B cell (primary cell): ENCODE measurements around the gene RIT2. TPM values are rescaled to one million over a fixed set of nuclear protein-coding genes. Genes with fewer than 3 reads are reported as not detected.

Source experiments
- ATAC-seq: fragments of 200-7000 bp; cut with Tn5 transposase; one replicate; pipeline ENCODE4 v1.10.0; 2021; ENCODE audit warnings: low read depth, mild to moderate bottlenecking, moderate number of reproducible peaks, moderate library complexity
- CTCF ChIA-PET: fragments of 350-600 bp; sonication (Branson Sonifier 250); formaldehyde crosslinking; loops from one replicate; lab custom pipeline; 2021; ENCODE audit warnings: antibody characterized with exemption, inconsistent platforms; lab: Charles Lee
- POLR2A ChIA-PET: fragments of 350-600 bp; sonication (Branson Sonifier 250); formaldehyde crosslinking; loops from one replicate; lab custom pipeline; 2021; ENCODE audit warnings: antibody characterized with exemption; lab: Charles Lee
- DNase-seq: peaks from one replicate; pipeline ENCODE4 v3.0.0; 2013
- H2AFZ ChIP-seq: 2 replicates; pipeline ENCODE4 v1.6.1; 2012; ENCODE audit warnings: mild to moderate bottlenecking, low read depth, low read length; ENCODE audit not compliant: insufficient read depth, poor library complexity, severe bottlenecking
- H3K27ac ChIP-seq, 2 donors: 1 replicate in 1 of 2; 2 replicates in 1 of 2; pipeline ENCODE4 v1.5.1; 2012 to 2013; ENCODE audit warnings: low read length in 2 of 2, mild to moderate bottlenecking in 2 of 2, moderate library complexity in 1 of 2
- H3K27me3 ChIP-seq, 4 experiments: fragments of 200-600 bp in 1 of 4; sonication (generic) in 1 of 4; replicated peaks in 1 of 4; 1 replicate in 2 of 4; 2 replicates in 2 of 4; pipeline versions ENCODE4 v1.6.1 to v1.7.0; 2013 to 2016; ENCODE audit warnings: low read length in 3 of 4, mild to moderate bottlenecking in 2 of 4, mixed read lengths in 1 of 4, moderate library complexity in 1 of 4; ENCODE audit not compliant: insufficient read depth in 4 of 4, control insufficient read depth in 3 of 4; ENCODE audit errors: control extremely low read depth in 1 of 4
- H3K36me3 ChIP-seq, 2 experiments: replicated peaks in 1 of 2; 1 replicate in 1 of 2; 2 replicates in 1 of 2; pipeline versions ENCODE4 v1.6.1 to v1.7.1; 2013; ENCODE audit warnings: low read length in 1 of 2; ENCODE audit not compliant: insufficient read depth in 2 of 2, control insufficient read depth in 1 of 2; ENCODE audit errors: control extremely low read depth in 1 of 2, extremely low read depth in 1 of 2
- H3K4me1 ChIP-seq, 2 donors: fragments of 200-600 bp in 1 of 2; sonication (generic) in 1 of 2; 1 replicate in 1 of 2; 2 replicates in 1 of 2; pipeline versions ENCODE4 v1.5.1 to v1.6.1; 2013 to 2017; ENCODE audit warnings: low read length in 2 of 2; ENCODE audit not compliant: control insufficient read depth in 2 of 2, insufficient read depth in 2 of 2
- H3K4me2 ChIP-seq: replicated peaks from 2 replicates; pipeline ENCODE3; 2012; ENCODE audit warnings: mild to moderate bottlenecking, low read depth, low read length; ENCODE audit not compliant: poor library complexity, severe bottlenecking
- H3K4me3 ChIP-seq, 5 experiments: fragments of 200-600 bp in 1 of 5; sonication (generic) in 1 of 5; 1 replicate in 3 of 5; 2 replicates in 2 of 5; pipeline versions ENCODE4 v1.5.1 to v1.7.0; 2011 to 2016; ENCODE audit warnings: low read length in 4 of 5, mild to moderate bottlenecking in 4 of 5, low read depth in 2 of 5, control low read depth in 1 of 5, moderate library complexity in 1 of 5; ENCODE audit not compliant: insufficient read depth in 1 of 5; ENCODE audit errors: control extremely low read depth in 1 of 5, extremely low read depth in 1 of 5
- H3K79me2 ChIP-seq: fragments of 200-600 bp; sonication (generic); one replicate; pipeline ENCODE4 v1.6.0; 2016; ENCODE audit warnings: low read length; ENCODE audit not compliant: control insufficient read depth, insufficient read depth
- H3K9ac ChIP-seq: fragments of 200-600 bp; sonication (generic); 2 replicates; pipeline ENCODE4 v1.6.1; 2017; ENCODE audit warnings: mild to moderate bottlenecking, low read length, moderate library complexity
- H3K9me3 ChIP-seq, 3 donors: one replicate each; pipeline versions ENCODE4 v1.6.1 to v1.7.1; 2013; ENCODE audit warnings: low read length in 2 of 3; ENCODE audit not compliant: control insufficient read depth in 2 of 3, insufficient read depth in 1 of 3; ENCODE audit errors: control extremely low read depth in 1 of 3
- H4K20me1 ChIP-seq: 2 replicates; pipeline ENCODE4 v1.6.0; 2012; ENCODE audit warnings: mild to moderate bottlenecking, low read length; ENCODE audit not compliant: insufficient read depth, control insufficient read depth, poor library complexity, severe bottlenecking
- H3K27ac Mint-ChIP-seq: one replicate; pipeline ENCODE4 v1.8.0; 2021; ENCODE audit warnings: mixed read lengths
- H3K27me3 Mint-ChIP-seq: one replicate; pipeline ENCODE4 v1.8.0; 2021; ENCODE audit warnings: mixed read lengths
- H3K4me1 Mint-ChIP-seq: one replicate; pipeline ENCODE4 v1.8.0; 2021; ENCODE audit warnings: mixed read lengths
- H3K4me3 Mint-ChIP-seq: one replicate; pipeline ENCODE4 v1.8.0; 2021; ENCODE audit warnings: mixed read lengths
- H3K9me3 Mint-ChIP-seq: one replicate; pipeline ENCODE4 v1.8.0; 2022; ENCODE audit warnings: mixed read lengths; ENCODE audit not compliant: insufficient read depth
- EZH2 ChIP-seq: IDR thresholded peaks from 2 replicates; pipeline ENCODE4 v1.6.1; 2012; ENCODE audit warnings: borderline replicate concordance, low read depth, mild to moderate bottlenecking, moderate library complexity, low read length; ENCODE audit not compliant: insufficient read depth, poor library complexity, severe bottlenecking
- WGBS: methylation state at CpG from one replicate; pipeline ENCODE4 v1.1.5; 2013; ENCODE audit warnings: missing lambda C conversion rate; ENCODE audit not compliant: insufficient coverage; 5-methylcytosine and 5-hydroxymethylcytosine counted together
- intact Hi-C: fragments of 100-400 bp; cut with micrococcal nuclease; formaldehyde crosslinking; loops from one replicate; pipeline ENCODE4 v1.10.0; 2022
- polyA minus RNA-seq: library from RNA; depleted of rRNA, polyadenylated mRNA; stranded (reverse); fragments of >200 nt; gene quantifications from 2 replicates; pipeline ENCODE4 v1.2.3, GENCODE V29; 2012
- polyA plus RNA-seq: library from polyadenylated mRNA; depleted of rRNA; stranded (reverse); fragments of >200 nt; gene quantifications from 2 replicates; pipeline ENCODE4 v1.2.3, GENCODE V29; 2012
- total RNA-seq, 2 donors: library from RNA; stranded (reverse); fragments of 120-200 nt in 1 of 2; gene quantifications; 1 replicate in 1 of 2; 2 replicates in 1 of 2; pipeline versions ENCODE4 v1.2.3 to v1.2.4, GENCODE V29; 2013 to 2022
- TF ChIP-seq, protein P1 (sequence below): fragments of 200-600 bp; IDR thresholded peaks from one replicate; pipeline ENCODE4 v1.8.0; 2022; ENCODE audit warnings: antibody characterized with exemption, mild to moderate bottlenecking

The RIT2 gene
- total RNA-seq (not detected in 2 replicates), polyA plus RNA-seq (not detected in 2 replicates), polyA minus RNA-seq (not detected in 2 replicates)
- not detected for total RNA-seq (2013)

- no peaks in the 10 kb centered on the region for H4K20me1 ChIP-seq
- Mint-ChIP-seq H3K4me3 (no peak within 1 kb of the TSS), H3K9me3 (no peaks in the 10 kb centered on the region), H3K4me1 (no peaks in the 10 kb centered on the region), H3K27ac (no peak within 1 kb of the TSS), H3K27me3 (no peaks in the 10 kb centered on the region)
- H3K27ac ChIP-seq, result no peak within 1 kb of the TSS
- no peak within 1 kb of the TSS for H2AFZ ChIP-seq
- intact Hi-C loops, result no loop called here
- no peak within 1 kb of the TSS for H3K4me3 ChIP-seq
- CTCF ChIA-PET, result no interaction called here
- no peaks in the 10 kb centered on the region for H3K27me3 ChIP-seq
- POLR2A ChIA-PET, result no interaction called here
- no peak within 1 kb of the TSS for H3K4me2 ChIP-seq
- H3K79me2 ChIP-seq, result no peaks in the 10 kb centered on the region
- DNase-seq (no peak), ATAC-seq (no peak)
- TF ChIP-seq EZH2, result no peak
- TF ChIP-seq, protein P1, sequence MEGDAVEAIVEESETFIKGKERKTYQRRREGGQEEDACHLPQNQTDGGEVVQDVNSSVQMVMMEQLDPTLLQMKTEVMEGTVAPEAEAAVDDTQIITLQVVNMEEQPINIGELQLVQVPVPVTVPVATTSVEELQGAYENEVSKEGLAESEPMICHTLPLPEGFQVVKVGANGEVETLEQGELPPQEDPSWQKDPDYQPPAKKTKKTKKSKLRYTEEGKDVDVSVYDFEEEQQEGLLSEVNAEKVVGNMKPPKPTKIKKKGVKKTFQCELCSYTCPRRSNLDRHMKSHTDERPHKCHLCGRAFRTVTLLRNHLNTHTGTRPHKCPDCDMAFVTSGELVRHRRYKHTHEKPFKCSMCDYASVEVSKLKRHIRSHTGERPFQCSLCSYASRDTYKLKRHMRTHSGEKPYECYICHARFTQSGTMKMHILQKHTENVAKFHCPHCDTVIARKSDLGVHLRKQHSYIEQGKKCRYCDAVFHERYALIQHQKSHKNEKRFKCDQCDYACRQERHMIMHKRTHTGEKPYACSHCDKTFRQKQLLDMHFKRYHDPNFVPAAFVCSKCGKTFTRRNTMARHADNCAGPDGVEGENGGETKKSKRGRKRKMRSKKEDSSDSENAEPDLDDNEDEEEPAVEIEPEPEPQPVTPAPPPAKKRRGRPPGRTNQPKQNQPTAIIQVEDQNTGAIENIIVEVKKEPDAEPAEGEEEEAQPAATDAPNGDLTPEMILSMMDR, result no peak
- no peaks in the 10 kb centered on the region for H3K4me1 ChIP-seq
- no peak within 1 kb of the TSS for H3K9ac ChIP-seq
- no peaks in the 10 kb centered on the region for H3K9me3 ChIP-seq
- 77% methylated on average over 15 of the region's 18 CpGs for WGBS
- H3K36me3 ChIP-seq, result no peaks in the 10 kb centered on the region
These were observed at the start of gene RIT2 for GRCh38 chr18:43115076-43115921. RIT2 (minus strand) TSS chr18:43115685.

DNA sequence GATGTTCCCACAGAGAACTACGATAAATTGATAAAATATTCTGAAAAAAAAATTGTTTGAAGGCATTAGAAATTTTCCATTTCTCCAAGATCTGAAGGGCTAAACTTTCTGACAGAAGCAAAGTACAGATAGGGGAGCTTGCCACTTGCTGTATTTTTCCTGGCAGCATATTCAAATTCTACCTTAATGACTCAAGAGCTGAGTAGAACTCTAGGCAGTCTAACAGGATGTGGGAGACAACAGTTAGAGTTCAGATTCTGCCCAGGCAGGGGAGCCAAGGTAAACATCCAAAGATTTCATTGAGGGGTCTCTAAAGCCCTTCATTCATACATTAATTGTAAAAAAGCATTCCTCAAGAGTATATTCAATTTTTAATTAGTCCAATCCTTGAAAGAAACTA lies 46.0 kb upstream of the RIT2 start:
- Mint-ChIP-seq H3K27me3 (no peaks in the 10 kb centered on the region), H3K27ac (no peak overlapping the region), H3K4me3 (no peak overlapping the region), H3K4me1 (no peaks in the 10 kb centered on the region), H3K9me3 (peaks cover 7% of the 10 kb centered on the region)
- ATAC-seq, result no peak
- Histone ChIP-seq H3K27ac (no peak overlapping the region), H2AFZ (no peak overlapping the region), H4K20me1 (no peaks in the 10 kb centered on the region), H3K36me3 (no peaks in the 10 kb centered on the region), H3K9me3 (peaks cover 0 to 4% (median 0%) of the 10 kb centered on the region in 3 donors), H3K9ac (no peak overlapping the region), H3K4me2 (no peak overlapping the region), H3K4me3 (no peak overlapping the region), H3K4me1 (no peaks in the 10 kb centered on the region), H3K79me2 (no peaks in the 10 kb centered on the region), H3K27me3 (no peaks in the 10 kb centered on the region)
- ChIA-PET CTCF (no interaction called here), POLR2A (no interaction called here)
- intact Hi-C loops, result no loop called here
- no CpG with 5 or more reads among the region's 1 CpG for WGBS
- TF ChIP-seq, protein P1, result no peak
- TF ChIP-seq EZH2, result no peak
- DNase-seq, result no peak
